Measurements from ENCODE around the gene AZIN2. TPM values are rescaled to one million over a fixed set of nuclear protein-coding genes. Genes with fewer than 3 reads are reported as not detected.
"Not testable (repeated sequence)": the region's sequence is repeated elsewhere in the genome, so short reads cannot be mapped to it uniquely, and the experiment has no call there.

Gene AZIN2
- total RNA-seq, 4 donors from 2014 or later, result 2.1 to 3.7 (median 3.2) TPM

DNA sequence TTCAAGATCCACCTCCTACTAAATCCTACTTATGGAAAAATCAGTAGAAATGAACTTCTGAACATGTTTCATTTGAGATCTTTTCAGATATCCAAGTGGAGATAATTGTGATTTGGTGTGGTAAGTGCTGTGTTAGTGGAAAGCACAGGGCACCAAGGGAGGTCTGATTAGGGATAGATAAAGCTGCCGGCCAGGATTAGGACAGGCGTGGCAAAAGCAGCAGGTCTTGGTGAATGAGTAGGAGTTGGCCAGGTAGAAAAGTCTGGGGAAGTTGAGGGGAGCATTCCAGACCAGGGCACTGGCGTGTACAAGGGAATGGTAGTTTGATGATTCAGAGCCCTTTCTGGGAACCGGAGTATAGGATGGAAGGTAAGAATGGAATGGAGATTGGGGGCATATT, 47.8 kb downstream of the AZIN2 start:
- H3K36me3 ChIP-seq, result no peaks in the 10 kb centered on the region
- H3K4me3 ChIP-seq, result no peak overlapping the region
- H3K9me3 ChIP-seq, result no peaks in the 10 kb centered on the region
- peaks cover 38% of the 10 kb centered on the region for H3K4me1 ChIP-seq
- no peak for DNase-seq (ENCODE audit: low spot score in 2 of 2)
- TF ChIP-seq POLR2A (IDR thresholded peaks at IDR 0.05), result no peak
- TF ChIP-seq, protein P1, sequence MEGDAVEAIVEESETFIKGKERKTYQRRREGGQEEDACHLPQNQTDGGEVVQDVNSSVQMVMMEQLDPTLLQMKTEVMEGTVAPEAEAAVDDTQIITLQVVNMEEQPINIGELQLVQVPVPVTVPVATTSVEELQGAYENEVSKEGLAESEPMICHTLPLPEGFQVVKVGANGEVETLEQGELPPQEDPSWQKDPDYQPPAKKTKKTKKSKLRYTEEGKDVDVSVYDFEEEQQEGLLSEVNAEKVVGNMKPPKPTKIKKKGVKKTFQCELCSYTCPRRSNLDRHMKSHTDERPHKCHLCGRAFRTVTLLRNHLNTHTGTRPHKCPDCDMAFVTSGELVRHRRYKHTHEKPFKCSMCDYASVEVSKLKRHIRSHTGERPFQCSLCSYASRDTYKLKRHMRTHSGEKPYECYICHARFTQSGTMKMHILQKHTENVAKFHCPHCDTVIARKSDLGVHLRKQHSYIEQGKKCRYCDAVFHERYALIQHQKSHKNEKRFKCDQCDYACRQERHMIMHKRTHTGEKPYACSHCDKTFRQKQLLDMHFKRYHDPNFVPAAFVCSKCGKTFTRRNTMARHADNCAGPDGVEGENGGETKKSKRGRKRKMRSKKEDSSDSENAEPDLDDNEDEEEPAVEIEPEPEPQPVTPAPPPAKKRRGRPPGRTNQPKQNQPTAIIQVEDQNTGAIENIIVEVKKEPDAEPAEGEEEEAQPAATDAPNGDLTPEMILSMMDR (IDR thresholded peaks at IDR 0.05), result no peak
- TF ChIP-seq POLR2AphosphoS5 (IDR thresholded peaks at IDR 0.05), result no peak
- TF ChIP-seq EP300 (IDR thresholded peaks at IDR 0.05), result no peak
- peak overlapping the region; percentile 13 for H3K27ac ChIP-seq
- WGBS, result 71% methylated on average over 4 of the region's 4 CpGs
- H3K27me3 ChIP-seq, result no peaks in the 10 kb centered on the region

DNA sequence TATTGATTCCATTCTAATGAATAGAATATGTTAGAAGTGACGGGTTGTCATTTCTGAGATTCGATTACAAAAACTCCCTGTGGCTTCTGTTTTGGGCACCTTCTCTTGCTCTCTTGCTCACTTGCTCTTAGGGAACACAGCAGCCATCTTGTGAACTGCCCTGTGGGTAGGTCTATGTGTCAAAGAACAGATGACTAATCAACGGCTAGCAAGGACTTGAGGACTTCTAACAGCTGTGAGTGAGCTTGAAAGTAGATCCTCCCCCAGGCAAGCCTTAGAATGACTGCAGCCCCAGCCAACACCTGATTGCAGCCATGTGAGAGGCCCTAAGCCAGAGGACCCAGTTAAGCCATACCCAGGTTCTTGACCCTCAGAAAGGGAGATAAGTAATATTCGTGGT, 49.3 kb downstream of the AZIN2 start:
- WGBS, result 66% methylated on average over 4 of the region's 4 CpGs
- TF ChIP-seq EP300 (IDR thresholded peaks at IDR 0.05) (no peak), POLR2AphosphoS5 (IDR thresholded peaks at IDR 0.05) (no peak), POLR2A (IDR thresholded peaks at IDR 0.05) (no peak)
- TF ChIP-seq, protein P1 (IDR thresholded peaks at IDR 0.05), result no peak

DNA sequence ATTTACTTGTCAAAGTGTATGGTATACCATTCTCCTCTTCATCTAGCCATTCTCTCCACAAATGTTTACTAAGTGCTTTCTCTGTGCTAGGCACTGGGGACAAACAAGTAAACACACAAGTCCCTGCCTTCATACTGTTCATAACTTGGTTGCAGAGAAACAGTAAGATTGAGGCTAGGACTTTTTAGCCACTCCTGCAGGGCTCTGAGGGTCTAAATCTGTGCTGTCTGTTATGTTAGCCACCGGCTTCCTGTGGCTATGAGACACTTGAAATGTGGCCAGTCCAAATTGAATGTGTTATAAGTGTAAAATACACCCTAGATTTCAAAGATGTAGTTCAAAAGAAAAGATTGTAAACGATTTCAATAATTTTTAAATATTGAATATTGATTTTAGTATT, 50.2 kb downstream of the AZIN2 start:
- no peaks in the 10 kb centered on the region for H3K36me3 ChIP-seq
- DNase-seq (ENCODE audit: low spot score in 2 of 2), result no peak
- no peaks in the 10 kb centered on the region for H3K27me3 ChIP-seq
- H3K9me3 ChIP-seq, result no peaks in the 10 kb centered on the region
- peaks cover 35% of the 10 kb centered on the region for H3K4me1 ChIP-seq
- 83% methylated on average over 2 of the region's 2 CpGs for WGBS
- no peak overlapping the region for H3K4me3 ChIP-seq
- no peak overlapping the region for H3K27ac ChIP-seq
- TF ChIP-seq POLR2AphosphoS5 (IDR thresholded peaks at IDR 0.05), result no peak
- TF ChIP-seq, protein P1 (IDR thresholded peaks at IDR 0.05), result no peak

More for the DNA sequence above, 49.3 kb downstream of the AZIN2 start:
- H3K36me3 ChIP-seq, result no peaks in the 10 kb centered on the region
- no peaks in the 10 kb centered on the region for H3K9me3 ChIP-seq
- no peak for DNase-seq (ENCODE audit: low spot score in 2 of 2)
- H3K27ac ChIP-seq, result peak overlapping the region; percentile 13
- H3K4me3 ChIP-seq, result no peak overlapping the region
- H3K27me3 ChIP-seq, result no peaks in the 10 kb centered on the region
- H3K4me1 ChIP-seq, result peaks cover 38% of the 10 kb centered on the region

DNA sequence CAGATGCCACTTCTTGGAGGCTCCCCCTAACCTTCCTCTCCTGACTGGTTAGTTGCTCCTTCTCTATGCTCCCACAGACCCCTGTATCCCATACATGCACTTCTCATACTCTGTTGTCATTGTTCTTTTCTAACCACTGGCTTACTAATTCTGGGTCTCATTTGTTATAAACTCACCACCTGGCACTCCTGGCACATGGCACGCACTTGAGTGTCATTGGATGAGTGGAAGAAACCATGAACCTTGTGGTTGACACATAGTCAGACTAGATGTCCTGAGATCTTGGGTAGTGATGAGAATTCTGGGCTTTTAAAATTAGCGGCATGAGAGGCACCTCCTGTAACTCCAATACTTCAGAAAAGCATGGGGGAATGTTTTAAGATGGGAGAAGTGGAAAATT, 51.6 kb downstream of the AZIN2 start:
- no peak overlapping the region for H3K27ac ChIP-seq
- WGBS, result 94% methylated on average over 2 of the region's 2 CpGs
- H3K9me3 ChIP-seq, result no peaks in the 10 kb centered on the region
- DNase-seq (ENCODE audit: low spot score in 2 of 2), result no peak
- no peaks in the 10 kb centered on the region for H3K27me3 ChIP-seq
- H3K4me3 ChIP-seq, result no peak overlapping the region
- TF ChIP-seq POLR2A (IDR thresholded peaks at IDR 0.05) (no peak), EP300 (IDR thresholded peaks at IDR 0.05) (no peak), POLR2AphosphoS5 (IDR thresholded peaks at IDR 0.05) (no peak)
- TF ChIP-seq, protein P1 (IDR thresholded peaks at IDR 0.05), result no peak
- H3K4me1 ChIP-seq, result peaks cover 28% of the 10 kb centered on the region
- H3K36me3 ChIP-seq, result no peaks in the 10 kb centered on the region

DNA sequence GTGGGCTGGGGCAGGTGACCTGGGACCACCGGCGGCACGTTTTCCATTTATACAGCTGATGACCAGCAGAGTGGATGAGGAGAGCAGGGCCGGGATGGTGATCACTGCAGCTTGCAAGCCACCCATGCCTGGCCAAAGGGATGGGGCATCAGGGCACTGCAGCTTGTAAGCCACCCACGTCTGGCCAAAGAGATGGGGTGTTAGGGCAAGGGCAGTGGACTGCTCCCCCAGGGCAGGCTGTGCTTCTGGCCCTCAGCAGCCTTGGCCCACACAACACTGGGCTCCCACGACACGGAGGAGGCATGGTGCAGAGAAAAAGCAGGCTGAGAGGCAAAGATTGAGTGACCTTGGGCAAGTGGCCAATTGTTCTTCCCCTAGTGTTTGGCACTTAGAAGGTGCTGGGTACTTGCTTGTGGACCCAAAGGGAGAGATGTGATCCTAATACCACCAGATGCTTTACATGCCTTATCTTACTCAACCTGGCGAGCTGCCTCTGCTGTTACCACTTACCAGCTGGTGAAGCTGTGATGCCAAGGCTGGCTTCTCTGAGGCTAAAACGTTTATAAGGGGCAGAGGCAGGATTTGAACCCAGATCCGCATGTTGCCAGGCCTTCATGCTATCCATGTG, 52.6 kb downstream of the AZIN2 start:
- no peaks in the 10 kb centered on the region for H3K36me3 ChIP-seq
- peaks cover 19% of the 10 kb centered on the region for H3K4me1 ChIP-seq
- TF ChIP-seq EP300 (IDR thresholded peaks at IDR 0.05) (no peak), POLR2A (IDR thresholded peaks at IDR 0.05) (no peak), POLR2AphosphoS5 (IDR thresholded peaks at IDR 0.05) (no peak)
- TF ChIP-seq, protein P1 (IDR thresholded peaks at IDR 0.05), result no peak
- H3K4me3 ChIP-seq, result no peak overlapping the region
- H3K27me3 ChIP-seq, result no peaks in the 10 kb centered on the region
- 81% methylated on average over 9 of the region's 10 CpGs for WGBS
- H3K27ac ChIP-seq, result no peak overlapping the region
- no peaks in the 10 kb centered on the region for H3K9me3 ChIP-seq
- DNase-seq (ENCODE audit: low spot score in 2 of 2), result peak in 1 of 2 donors; percentile 15

DNA sequence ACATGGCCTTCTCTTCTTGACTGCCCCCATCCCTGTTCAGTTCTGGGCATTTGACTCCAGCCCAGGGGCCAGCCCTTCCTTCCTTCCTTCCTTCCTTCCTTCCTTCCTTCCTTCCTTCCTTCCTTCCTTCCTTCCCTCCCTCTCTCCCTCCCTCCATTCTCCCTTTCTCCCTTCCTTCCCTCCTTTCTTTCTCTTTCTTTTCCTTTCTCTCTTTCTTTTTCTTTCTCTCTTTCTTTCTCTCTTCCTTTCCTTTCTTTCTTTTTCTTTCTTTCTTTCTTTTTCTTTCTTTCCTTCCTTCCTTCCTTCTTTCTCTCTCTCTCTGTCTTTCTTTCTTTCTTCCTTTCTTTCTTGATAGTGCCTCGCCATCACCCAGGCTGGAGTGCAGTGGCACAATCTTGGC, 55.1 kb downstream of the AZIN2 start:
- 94% methylated on average over 1 of the region's 1 CpG for WGBS
- H3K27me3 ChIP-seq; H3K36me3 ChIP-seq; DNase-seq (ENCODE audit: low spot score in 2 of 2); H3K4me1 ChIP-seq; H3K27ac ChIP-seq; H3K9me3 ChIP-seq; H3K4me3 ChIP-seq: not testable (repeated sequence)
